ENCODE results near the gene OTUD6A.
"Not testable (repeated sequence)": the region's sequence is repeated elsewhere in the genome, so short reads cannot be mapped to it uniquely, and the experiment has no call there.

OTUD6A gene

DNA sequence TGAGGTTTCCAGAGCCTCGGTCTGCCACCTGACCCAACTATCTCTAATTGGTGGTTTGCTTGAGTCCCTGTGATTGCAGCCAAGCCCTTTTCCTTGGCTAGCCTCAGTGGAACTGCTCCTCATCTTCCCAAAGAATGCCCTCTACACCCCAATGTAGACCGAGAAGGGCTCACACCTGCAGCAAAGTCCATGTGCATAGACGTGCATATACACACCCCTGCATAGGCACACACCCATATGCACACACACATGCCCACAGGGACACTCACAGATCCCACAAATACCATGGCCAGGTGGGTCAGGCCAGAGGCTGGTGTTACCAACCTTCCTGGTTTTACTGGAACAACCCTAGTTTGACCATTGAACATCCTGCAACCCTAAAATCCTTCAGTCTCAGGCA is 12.9 kb upstream of the OTUD6A start:
- DNase-seq: no peak

DNA sequence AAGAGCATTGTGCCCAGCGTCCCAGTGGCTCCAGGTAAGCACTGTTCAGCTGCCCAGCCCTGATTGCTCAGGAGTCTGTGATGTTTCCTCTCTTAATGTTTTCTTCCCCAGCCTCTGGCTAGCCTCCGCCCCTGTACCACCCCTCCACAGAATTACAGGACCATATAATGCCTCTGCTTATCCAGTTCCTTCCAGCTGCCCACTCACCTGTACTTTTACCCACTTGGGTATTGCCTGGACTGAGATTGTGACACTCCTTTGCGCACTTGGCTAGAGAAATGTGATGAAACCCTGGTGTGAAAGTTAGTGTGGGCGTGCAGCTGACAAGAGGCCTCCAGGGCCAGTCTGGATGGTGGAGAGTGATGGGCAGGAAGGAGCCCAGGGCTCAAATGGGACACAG is 12.3 kb upstream of the OTUD6A start, which contains the start of gene AWAT2:
TSS of gene AWAT2 (minus strand) at position 14 of the 400 bp plus-strand sequence. CDS start at position 8, 6 bp downstream.
- peak; percentile 22 to 28 (median 27) for DNase-seq

DNA sequence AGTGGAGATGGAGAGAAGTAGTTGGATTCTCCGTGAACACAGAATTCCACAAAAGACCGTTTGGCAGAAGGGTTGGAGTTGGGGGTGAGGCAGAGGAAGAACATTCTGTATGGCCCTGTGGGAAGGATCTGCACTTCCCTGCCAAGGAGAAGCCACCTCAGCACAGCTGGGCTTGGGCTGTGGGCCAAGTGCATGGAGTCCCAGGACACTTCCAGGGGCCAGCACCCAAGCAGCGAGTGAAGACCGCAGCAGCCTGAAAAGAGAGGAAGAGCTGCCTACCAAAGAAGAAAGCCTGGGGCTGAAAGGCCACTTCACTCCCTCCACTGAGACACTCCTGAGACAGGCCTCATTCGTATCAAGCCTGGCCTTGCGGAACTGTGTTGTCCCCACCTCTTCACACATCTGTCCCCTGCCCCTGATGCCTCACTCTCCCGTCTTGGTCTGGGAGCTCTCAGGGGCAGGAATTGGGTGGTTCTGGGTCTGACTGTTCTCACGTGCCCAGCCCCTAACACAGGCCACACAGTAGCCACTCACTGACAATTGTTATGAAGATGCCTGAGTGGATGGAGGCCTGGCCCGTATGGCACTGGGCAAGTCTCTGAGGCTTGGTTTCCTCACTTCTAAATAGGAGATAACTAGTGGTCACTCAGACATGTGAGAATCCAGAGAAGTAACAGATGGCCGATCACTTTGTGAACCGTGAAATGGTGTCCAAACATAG is 9.2 kb upstream of the OTUD6A start:
- DNase-seq: no peak

DNA sequence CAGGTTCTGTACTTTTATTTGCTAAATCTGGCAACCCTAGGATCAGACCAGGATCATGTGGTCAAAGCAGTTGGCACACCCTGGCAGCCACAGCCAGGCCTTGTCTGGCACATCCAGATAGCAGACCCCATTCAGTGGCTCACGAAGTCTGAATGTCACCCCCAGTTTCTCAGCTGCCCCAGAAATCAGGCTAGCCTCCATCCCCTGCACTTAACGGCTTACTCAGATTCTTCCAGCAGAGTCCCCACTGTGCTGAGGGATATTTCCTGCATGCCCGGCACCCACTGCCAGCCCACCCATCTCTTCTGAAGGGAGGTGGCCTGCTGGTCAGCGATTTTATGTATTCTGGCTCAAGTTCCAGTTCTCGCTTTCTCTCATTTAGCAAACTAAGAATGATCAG is 7.9 kb upstream of the OTUD6A start:
- DNase-seq: no peak

DNA sequence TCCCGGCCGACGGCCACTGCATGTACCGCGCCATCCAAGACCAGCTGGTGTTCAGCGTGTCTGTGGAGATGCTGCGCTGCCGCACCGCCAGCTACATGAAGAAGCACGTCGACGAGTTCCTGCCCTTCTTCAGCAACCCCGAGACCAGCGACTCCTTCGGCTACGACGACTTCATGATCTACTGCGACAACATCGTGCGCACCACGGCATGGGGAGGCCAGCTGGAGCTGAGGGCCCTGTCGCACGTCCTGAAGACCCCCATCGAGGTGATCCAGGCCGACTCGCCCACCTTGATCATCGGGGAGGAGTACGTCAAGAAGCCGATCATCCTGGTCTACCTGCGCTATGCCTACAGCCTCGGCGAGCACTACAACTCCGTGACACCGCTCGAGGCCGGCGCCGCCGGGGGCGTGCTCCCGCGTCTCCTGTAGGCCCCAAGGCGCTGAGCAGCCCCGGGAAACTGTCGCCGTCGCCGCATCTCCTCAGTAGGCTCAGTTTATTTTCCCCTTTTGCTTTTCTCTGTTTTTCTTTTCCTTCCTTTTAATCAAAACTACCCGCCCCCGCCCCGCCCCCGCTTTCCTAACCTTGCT is 799 bp downstream of the OTUD6A start:
- no peak for DNase-seq

DNA sequence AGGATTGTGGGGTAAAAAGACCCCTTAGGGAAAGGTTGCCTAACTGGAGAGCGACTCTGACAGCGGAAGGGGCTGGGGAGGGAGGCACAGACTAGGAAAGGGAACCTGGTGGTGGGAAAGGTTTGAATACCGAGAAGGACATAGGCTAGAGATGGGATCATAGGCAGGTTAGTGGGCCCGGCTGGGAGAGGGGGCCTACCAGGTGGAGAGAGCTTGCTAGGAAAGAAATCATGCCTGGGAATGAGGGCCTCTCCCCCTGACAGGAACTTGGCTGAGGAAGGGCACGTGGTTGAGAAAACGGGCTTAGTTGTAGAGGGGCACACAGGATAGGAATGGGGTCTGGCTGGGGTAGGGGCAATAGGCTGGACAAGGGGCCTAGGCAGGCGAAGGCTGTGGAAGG is 4.4 kb downstream of the OTUD6A start:
- DNase-seq: no peak

DNA sequence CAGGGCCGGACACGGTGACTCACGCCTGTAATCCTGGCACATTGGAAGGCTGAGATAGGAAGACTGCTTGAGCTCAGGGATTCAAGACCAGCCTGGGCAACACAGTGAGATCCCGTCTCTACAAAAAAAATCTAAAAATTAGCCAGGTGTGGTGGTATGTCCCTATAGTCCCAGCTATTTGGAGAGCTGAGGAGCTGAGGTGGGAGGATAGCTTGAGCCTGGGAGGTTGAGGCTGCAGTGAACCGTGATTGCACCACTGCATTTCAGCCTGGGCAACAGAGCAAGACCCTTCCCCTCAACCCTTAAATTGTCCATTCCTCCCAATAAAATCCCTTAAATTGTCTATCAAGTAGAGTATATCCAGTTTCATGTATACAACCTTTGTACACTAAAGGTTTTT is 17.0 kb downstream of the OTUD6A start:
- no peak for DNase-seq

DNA sequence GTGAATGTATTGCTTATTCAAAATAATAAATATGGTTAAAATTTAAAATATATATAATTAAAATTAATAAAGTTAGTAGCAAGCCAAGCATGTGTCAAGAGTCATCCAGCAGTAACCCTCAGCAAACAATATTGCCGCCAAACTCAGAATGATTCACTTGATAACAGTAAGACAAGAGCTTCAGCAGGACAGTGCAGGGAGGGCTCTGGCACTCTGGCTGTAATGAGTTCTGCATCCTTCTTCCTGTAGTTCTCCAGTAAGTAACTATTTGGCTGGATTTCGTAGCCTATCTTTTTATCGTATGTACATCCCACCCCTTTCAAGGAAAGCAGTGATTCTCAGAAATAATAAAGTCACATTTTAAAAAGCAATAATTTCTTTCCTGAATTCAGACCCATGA is 17.6 kb downstream of the OTUD6A start:
- DNase-seq: no peak

DNA sequence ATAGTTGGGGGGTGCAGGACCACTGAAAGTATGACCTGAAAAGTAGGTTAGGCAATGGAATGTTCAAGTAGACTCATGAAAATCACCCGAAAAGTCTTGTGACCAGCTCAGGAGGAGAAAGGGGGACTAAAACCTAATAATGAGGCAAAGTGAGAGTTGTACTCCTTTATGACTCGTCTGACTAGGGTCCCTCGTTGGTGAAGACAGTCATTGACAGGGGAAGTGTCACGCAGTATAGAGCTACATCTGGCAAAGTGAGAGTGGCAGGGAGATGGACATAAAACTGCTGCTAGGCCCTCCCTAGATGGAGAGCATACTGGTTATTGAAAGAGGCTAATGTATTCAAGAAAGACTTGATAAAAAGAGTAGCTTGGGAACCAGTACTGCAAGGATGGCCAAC is 20.5 kb downstream of the OTUD6A start:
- DNase-seq: no peak

DNA sequence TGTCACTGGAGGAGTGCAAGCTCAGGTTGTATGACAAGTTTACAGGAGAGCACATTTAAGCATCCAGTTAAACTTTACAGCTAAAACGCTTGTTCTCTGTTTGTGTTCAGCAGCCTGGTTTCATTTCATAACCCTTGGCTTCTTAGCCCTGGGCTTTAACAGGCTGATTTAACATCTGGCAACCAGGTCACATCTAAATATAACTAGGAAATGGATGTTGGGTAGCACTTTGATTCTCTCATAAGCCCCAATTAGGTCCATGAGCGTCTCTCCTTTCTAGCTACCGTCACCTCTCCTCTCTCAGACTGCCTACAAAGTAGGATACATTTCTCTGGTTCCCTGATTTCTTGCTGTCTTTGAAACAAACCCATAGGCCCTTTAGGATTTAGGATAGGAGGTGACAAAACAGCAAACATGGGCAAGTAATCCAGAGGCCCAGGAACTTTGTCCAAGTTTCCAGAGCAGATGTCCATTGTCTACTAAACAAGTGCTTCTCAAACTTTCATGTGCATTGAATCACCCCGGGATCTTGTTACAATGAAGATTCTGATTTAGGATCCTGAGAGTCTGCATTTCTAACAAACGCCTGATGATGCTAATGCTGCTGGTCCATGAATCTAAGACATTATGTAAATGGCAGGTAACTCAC is 22.5 kb downstream of the OTUD6A start:
- DNase-seq: no peak

DNA sequence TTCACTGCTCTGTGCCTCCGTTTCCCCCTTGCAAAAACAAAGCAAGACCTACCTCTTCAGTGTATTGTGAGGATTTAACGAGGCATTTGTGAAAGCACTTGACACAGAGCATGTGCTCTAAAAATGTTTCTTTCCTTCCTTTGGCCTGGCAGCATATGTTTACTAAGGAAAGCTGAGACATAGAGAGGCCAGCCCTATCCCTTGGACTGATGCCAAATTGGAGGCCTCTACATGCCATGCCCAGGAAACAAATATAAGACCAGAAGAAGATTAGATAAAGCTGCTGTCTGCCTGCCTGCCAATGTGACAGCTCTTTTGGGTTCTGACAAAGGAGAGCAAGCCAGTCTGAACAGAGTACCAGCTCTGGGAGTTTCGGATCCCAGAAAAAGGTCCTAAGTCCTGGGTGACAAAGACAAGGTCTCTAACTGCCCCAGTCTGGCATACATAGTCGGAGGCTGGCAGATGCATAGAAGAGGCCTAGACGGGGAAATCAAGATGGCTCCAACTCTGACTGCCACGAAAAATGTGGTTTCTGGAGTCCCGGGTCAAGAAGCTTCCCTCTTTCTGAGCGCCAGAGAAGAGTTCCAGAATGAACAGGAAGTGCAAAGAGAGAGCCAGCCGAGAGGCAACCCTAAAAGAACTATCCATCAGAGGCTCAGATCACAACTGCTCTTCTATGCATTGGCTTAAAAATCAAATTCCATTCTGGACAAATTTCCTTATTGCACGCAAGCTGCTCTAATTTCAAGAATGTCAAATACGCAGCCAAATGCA is 25.8 kb downstream of the OTUD6A start:
- DNase-seq: no peak

DNA sequence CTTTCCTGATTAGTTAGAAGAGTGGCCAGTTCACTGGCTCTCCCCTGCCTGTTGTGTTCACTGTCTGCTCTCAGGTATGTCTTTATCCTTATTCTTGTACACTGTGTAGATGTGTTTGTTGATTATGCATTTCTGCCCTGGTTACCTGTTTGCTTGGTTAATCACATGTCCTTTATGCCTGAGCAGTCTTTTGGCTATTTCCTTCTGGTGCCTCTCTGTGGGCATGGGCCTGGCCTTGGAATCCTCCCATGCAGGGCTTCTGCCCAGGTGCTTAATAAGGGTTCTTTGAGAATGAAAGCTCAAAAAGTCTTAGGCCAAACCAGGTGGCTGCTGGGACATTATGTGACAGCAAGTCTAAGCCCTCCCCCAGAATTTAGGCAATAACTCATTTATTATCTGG is 26.5 kb downstream of the OTUD6A start:
- no peak for DNase-seq

DNA sequence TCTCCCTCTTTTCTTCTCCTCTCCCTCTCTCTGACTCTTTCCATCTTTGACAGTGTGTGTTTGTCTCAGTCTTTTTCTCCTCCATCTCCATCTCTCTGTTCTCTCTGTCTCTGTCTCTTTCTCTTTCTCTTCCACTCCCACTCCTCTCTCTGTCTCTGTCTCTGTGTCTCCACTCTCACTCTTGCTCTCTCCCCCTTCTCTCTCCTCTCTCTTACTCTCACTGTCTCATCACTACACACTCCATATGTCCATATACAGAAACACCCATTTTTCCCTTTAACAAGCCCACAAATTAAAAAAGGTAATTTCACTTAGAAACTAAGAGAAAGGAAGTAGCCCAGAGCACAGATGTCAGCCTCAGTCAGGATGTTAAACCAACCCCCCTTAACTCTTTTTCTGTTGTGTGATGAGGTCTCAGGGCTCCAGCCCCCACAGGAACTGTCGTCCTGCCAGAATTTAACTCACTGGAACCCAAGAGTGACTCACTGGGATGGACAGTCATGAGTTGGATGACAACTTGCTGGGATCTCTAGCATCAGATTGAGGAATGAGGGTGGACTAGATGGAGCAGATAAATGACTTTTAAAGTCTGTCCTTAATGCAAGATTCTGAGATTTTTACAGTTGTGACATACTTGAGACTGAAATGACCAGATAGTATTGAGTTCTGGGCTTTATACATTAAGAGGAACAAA is 27.5 kb downstream of the OTUD6A start:
- no peak for DNase-seq

DNA sequence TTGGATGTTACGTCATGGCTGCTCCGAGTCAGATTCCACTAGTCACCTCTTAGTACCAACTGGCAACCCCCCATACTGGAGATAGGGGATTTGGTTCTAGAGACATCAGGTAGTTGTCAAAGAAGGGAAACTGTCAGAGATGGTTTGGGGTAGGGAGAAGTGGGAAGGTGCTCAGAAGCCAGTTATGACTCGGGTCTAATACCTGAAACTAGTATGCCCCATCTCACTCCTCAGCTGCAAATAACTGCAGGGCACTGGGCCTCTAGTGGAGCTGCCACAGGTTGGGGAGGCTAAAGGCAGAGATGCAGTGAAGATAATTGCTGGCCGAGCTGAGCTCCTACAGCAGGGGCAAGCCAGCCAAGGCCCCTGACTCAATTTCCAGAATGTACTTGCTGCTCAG is 30.0 kb downstream of the OTUD6A start:
- DNase-seq: no peak

DNA sequence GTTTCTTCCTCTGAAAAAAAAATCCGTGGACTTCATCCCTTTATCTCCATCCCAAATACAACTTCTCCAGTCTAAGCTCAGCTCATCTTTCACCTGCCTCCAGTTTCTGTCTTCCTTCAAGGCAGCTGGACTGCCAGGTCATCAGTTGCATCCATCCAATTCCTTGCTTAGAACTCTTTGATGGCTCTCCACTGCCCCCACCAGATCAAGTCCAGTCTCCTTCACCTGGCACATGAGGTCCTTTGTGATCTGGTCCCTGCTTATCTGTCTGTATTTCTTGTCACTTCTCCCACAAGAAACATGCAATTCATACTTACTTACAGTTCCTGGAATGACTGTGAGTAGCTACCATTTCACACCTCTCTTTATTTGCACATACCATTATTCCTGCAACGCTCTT is 33.8 kb downstream of the OTUD6A start:
- no peak for DNase-seq

DNA sequence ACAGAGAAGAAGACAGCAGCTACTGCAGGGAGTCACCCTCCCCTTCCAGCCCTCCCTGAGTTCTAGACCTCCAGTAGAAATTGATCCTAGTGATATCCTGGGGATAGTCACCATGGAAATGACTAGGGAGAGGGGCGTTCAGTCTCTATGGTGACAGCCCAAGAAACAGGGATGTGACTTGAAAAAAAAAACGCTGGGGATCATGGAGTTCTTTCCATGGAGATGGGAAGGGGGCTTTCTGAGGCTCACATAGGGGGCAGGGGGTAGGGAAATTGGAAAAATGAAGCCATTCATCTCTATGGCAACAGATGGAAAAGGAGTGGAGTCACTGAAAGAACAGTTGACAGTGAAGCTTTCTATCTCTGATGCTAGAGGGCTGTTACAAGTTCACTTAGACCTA is 43.0 kb downstream of the OTUD6A start:
- DNase-seq: no peak

DNA sequence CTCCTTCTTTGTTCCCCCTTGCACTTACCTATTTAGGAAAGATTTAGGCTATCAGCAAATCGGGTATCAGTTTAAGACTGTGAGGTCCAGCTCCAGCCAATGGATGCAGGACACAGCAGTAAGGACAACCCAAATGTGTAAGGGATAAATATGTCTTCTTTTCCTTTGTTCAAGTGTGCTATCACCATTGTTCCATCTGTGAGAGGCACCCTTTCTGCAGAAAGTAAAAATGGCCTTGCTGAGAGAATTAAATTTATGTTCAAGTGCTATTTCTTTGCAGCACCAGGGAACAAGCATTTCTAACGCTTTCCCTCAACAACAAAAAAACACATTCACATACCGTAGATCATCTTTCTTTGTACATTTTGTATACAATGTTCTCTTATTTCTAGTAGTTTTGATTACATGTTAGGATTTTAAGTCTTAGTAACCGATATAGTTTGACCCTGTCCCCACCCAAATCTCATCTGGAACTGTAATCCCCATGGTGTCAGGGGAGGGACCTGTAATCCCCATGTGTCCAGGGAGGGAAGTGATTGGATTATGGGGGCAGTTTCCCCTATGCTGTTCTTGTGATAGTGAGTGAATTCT is 49.3 kb downstream of the OTUD6A start:
- not testable (repeated sequence) for DNase-seq
